ENCODE measurements around the gene USP17L29. TPM values are rescaled to one million over a fixed set of nuclear protein-coding genes. Genes with fewer than 3 reads are reported as not detected.
"Not testable (repeated sequence)": the region's sequence is repeated elsewhere in the genome, so short reads cannot be mapped to it uniquely, and the experiment has no call there.

The USP17L29 gene, protein sequence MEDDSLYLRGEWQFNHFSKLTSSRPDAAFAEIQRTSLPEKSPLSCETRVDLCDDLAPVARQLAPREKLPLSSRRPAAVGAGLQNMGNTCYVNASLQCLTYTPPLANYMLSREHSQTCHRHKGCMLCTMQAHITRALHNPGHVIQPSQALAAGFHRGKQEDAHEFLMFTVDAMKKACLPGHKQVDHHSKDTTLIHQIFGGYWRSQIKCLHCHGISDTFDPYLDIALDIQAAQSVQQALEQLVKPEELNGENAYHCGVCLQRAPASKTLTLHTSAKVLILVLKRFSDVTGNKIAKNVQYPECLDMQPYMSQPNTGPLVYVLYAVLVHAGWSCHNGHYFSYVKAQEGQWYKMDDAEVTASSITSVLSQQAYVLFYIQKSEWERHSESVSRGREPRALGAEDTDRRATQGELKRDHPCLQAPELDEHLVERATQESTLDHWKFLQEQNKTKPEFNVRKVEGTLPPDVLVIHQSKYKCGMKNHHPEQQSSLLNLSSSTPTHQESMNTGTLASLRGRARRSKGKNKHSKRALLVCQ
- not detected for total RNA-seq

- CTCF ChIA-PET; H3K36me3 Mint-ChIP-seq (ENCODE audit: low read depth); H3K4me3 Mint-ChIP-seq; H3K27ac Mint-ChIP-seq; H3K27me3 Mint-ChIP-seq; DNase-seq; POLR2A ChIA-PET; H3K9me3 Mint-ChIP-seq; H3K4me1 Mint-ChIP-seq: not testable (repeated sequence)
Observed at GRCh38 chr4:9353338-9353737, at the start of gene USP17L29. USP17L29 (plus strand) TSS chr4:9353638; CDS start chr4:9353638, 0 bp downstream.

DNA sequence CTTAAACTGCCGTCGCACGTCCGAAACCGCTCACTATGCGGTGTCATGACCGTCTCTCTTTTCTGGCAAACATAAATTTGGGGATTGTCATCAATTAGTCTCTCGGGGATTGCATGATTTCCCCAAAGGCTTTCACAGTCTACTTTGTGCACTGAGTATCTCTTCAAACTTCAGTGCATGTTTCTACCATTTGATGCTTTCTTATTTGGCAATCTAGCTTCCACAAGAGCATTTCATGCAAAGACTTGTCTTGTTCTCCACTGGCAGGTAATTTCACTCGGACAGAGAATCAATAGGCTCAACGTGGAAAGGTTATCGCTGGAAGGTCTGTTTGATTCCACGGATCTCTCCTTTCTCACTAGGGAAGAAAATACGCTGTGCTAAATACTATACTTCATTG lies 29.2 kb upstream of the USP17L29 start:
- H3K4me1 Mint-ChIP-seq; H3K9me3 Mint-ChIP-seq; H3K36me3 Mint-ChIP-seq (ENCODE audit: low read depth); H3K27me3 Mint-ChIP-seq; H3K4me3 Mint-ChIP-seq; DNase-seq; H3K27ac Mint-ChIP-seq; CTCF ChIA-PET; POLR2A ChIA-PET: not testable (repeated sequence)

GRCh38 chr4:9324865-9325264 lies 28.6 kb upstream of the USP17L29 start, which contains the start of gene USP17L24:
USP17L24 (plus strand) TSS chr4:9325165; CDS start chr4:9325165, 0 bp downstream.
- H3K4me1 Mint-ChIP-seq; CTCF ChIA-PET; H3K9me3 Mint-ChIP-seq; H3K27ac Mint-ChIP-seq; H3K4me3 Mint-ChIP-seq; H3K36me3 Mint-ChIP-seq (ENCODE audit: low read depth); H3K27me3 Mint-ChIP-seq; DNase-seq; POLR2A ChIA-PET: not testable (repeated sequence)

DNA sequence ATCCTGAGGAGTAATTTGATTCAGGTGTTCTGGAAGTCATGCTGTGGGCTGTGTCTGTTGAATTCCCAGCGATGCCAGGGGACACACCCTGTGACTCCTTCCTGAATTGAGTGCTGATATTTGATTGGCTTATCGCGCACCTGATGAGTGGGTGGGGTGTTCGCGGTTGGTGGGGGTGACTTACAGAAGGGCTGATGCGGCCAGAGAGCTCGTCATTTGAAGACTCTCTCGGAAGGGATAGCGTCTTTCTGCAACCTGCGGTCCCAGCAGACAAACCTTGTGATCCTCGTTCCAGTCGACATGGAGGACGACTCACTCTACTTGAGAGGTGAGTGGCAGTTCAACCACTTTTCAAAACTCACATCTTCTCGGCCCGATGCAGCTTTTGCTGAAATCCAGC lies 23.8 kb upstream of the USP17L29 start, which contains the start of gene USP17L25:
Gene USP17L25, plus strand, starts transcription at position 301 of the 400 bp plus-strand sequence. Its CDS starts 0 bp downstream, at position 301.
- POLR2A ChIA-PET; H3K9me3 Mint-ChIP-seq; H3K36me3 Mint-ChIP-seq (ENCODE audit: low read depth); DNase-seq; H3K27me3 Mint-ChIP-seq; H3K27ac Mint-ChIP-seq; H3K4me3 Mint-ChIP-seq; H3K4me1 Mint-ChIP-seq; CTCF ChIA-PET: not testable (repeated sequence)

- CTCF ChIA-PET; H3K4me1 Mint-ChIP-seq; H3K9me3 Mint-ChIP-seq; H3K27ac Mint-ChIP-seq; H3K36me3 Mint-ChIP-seq (ENCODE audit: low read depth); H3K4me3 Mint-ChIP-seq; H3K27me3 Mint-ChIP-seq; POLR2A ChIA-PET; DNase-seq: not testable (repeated sequence)
Observed at GRCh38 chr4:9334358-9334757, 19.1 kb upstream of the USP17L29 start, which contains the start of gene USP17L26. USP17L26 (plus strand) TSS chr4:9334658; CDS start chr4:9334658, 0 bp downstream.

DNA sequence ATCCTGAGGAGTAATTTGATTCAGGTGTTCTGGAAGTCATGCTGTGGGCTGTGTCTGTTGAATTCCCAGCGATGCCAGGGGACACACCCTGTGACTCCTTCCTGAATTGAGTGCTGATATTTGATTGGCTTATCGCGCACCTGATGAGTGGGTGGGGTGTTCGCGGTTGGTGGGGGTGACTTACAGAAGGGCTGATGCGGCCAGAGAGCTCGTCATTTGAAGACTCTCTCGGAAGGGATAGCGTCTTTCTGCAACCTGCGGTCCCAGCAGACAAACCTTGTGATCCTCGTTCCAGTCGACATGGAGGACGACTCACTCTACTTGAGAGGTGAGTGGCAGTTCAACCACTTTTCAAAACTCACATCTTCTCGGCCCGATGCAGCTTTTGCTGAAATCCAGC lies 14.3 kb upstream of the USP17L29 start, which contains the start of gene USP17L5:
Gene USP17L5, plus strand, starts transcription at position 301 of the 400 bp plus-strand sequence. Its CDS starts 0 bp downstream, at position 301.
- DNase-seq; CTCF ChIA-PET; H3K4me1 Mint-ChIP-seq; H3K27me3 Mint-ChIP-seq; H3K9me3 Mint-ChIP-seq; POLR2A ChIA-PET; H3K27ac Mint-ChIP-seq; H3K36me3 Mint-ChIP-seq (ENCODE audit: low read depth); H3K4me3 Mint-ChIP-seq: not testable (repeated sequence)

DNA sequence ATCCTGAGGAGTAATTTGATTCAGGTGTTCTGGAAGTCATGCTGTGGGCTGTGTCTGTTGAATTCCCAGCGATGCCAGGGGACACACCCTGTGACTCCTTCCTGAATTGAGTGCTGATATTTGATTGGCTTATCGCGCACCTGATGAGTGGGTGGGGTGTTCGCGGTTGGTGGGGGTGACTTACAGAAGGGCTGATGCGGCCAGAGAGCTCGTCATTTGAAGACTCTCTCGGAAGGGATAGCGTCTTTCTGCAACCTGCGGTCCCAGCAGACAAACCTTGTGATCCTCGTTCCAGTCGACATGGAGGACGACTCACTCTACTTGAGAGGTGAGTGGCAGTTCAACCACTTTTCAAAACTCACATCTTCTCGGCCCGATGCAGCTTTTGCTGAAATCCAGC lies 9.6 kb upstream of the USP17L29 start, which contains the start of gene USP17L27:
Gene USP17L27, plus strand, starts transcription at position 301 of the 400 bp plus-strand sequence. Its CDS starts 0 bp downstream, at position 301.
- H3K9me3 Mint-ChIP-seq; CTCF ChIA-PET; DNase-seq; H3K27ac Mint-ChIP-seq; H3K36me3 Mint-ChIP-seq (ENCODE audit: low read depth); POLR2A ChIA-PET; H3K4me3 Mint-ChIP-seq; H3K4me1 Mint-ChIP-seq; H3K27me3 Mint-ChIP-seq: not testable (repeated sequence)

- H3K4me1 Mint-ChIP-seq; H3K36me3 Mint-ChIP-seq (ENCODE audit: low read depth); H3K4me3 Mint-ChIP-seq; POLR2A ChIA-PET; H3K27me3 Mint-ChIP-seq; CTCF ChIA-PET; DNase-seq; H3K9me3 Mint-ChIP-seq; H3K27ac Mint-ChIP-seq: not testable (repeated sequence)
Observed at GRCh38 chr4:9348593-9348992, 4.8 kb upstream of the USP17L29 start, which contains the start of gene USP17L28. USP17L28 (plus strand) TSS chr4:9348893; CDS start chr4:9348893, 0 bp downstream.

DNA sequence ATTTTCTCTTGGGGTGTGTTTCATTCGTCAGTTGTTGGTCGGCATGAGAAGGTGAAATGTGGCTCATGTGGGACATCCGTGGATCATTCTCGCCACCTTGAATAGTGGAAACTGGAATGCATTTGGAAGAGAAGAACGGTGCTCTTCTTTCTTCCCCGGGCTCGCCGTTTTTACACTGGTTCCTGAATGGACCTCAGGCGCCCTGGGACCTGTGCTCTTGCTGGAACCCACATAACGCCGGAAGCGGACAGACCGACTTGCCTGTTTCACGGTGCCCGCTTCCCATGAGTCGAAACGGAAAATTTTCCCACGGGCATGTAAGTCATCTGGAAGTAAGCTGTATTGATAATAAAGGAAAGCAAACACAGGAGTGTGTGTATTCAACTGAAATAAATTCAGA lies 2.6 kb upstream of the USP17L29 start:
- H3K9me3 Mint-ChIP-seq; H3K27ac Mint-ChIP-seq; POLR2A ChIA-PET; H3K4me3 Mint-ChIP-seq; H3K4me1 Mint-ChIP-seq; CTCF ChIA-PET; H3K36me3 Mint-ChIP-seq (ENCODE audit: low read depth); DNase-seq; H3K27me3 Mint-ChIP-seq: not testable (repeated sequence)

GRCh38 chr4:9362829-9363228 lies 9.4 kb downstream of the USP17L29 start, which contains the start of gene USP17L30:
USP17L30 (plus strand) TSS chr4:9363129; CDS start chr4:9363129, 0 bp downstream.
- H3K36me3 Mint-ChIP-seq (ENCODE audit: low read depth); DNase-seq; POLR2A ChIA-PET; CTCF ChIA-PET; H3K27ac Mint-ChIP-seq; H3K4me1 Mint-ChIP-seq; H3K4me3 Mint-ChIP-seq; H3K27me3 Mint-ChIP-seq; H3K9me3 Mint-ChIP-seq: not testable (repeated sequence)

GRCh38 chr4:9379881-9380280 lies 26.4 kb downstream of the USP17L29 start:
- H3K36me3 Mint-ChIP-seq (ENCODE audit: low read depth); H3K27ac Mint-ChIP-seq; CTCF ChIA-PET; H3K4me1 Mint-ChIP-seq; POLR2A ChIA-PET; H3K4me3 Mint-ChIP-seq; H3K27me3 Mint-ChIP-seq; H3K9me3 Mint-ChIP-seq; DNase-seq: not testable (repeated sequence)

- peak overlapping the region; percentile 52 for H3K4me3 Mint-ChIP-seq
- H3K9me3 Mint-ChIP-seq; H3K27me3 Mint-ChIP-seq; POLR2A ChIA-PET; H3K4me1 Mint-ChIP-seq; H3K36me3 Mint-ChIP-seq (ENCODE audit: low read depth); CTCF ChIA-PET; H3K27ac Mint-ChIP-seq: not testable (repeated sequence)
- peak; percentile 56 for DNase-seq
Observed at GRCh38 chr4:9381012-9381534, 27.6 kb downstream of the USP17L29 start.

DNA sequence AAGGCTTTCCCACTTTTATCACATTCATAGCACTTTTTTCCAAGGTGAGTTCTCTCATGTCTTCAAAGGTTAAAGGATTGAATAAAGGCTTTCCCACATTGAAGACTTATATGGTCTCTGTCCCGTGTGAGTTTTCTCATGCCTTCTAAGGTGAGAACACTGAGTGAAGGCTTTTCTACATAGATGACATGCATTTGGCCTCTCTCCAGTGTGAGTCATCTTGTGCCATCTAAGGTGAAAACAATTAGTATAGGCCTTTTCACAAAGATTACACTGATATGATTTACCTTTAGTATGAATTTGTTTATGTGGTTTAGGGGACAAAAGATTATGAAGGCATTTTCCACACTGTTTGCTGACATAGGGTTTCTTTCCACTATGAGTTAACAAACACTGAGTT lies 30.7 kb downstream of the USP17L29 start:
- no peak for DNase-seq
- H3K27ac Mint-ChIP-seq, result no peak overlapping the region
- CTCF ChIA-PET, result no interaction called here
- no peaks in the 10 kb centered on the region for H3K9me3 Mint-ChIP-seq
- POLR2A ChIA-PET, result no interaction called here
- H3K4me1 Mint-ChIP-seq, result peaks cover 2% of the 10 kb centered on the region
- no peaks in the 10 kb centered on the region for H3K27me3 Mint-ChIP-seq
- H3K4me3 Mint-ChIP-seq, result no peak overlapping the region
- no peaks in the 10 kb centered on the region for H3K36me3 Mint-ChIP-seq (ENCODE audit: low read depth)
